ENCODE measurements around the gene SMYD2. TPM values are rescaled to one million over a fixed set of nuclear protein-coding genes. Genes with fewer than 3 reads are reported as not detected.

SMYD2 gene
- total RNA-seq, 4 donors from 2014 or later = 6.8 to 41.3 (median 19.2) TPM

DNA sequence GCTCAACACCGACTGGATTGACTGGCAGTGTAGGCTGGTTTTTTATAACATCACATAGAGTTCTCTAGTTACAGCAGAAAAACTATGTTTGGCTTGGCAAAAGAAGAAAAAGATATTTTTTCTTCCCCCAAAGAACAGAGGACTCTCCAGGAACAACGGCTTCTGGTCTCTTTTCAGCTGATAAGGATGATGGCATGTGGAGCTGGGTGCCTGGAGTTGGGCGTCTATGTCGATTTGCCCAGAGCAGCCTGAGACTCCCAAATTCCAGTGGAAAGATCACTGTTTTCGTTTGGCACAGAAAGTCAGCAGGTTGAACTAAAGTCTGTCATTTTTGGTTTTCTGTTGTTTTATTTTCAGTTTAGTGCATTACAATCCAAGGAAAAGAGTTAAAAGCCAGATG, 91.1 kb downstream of the SMYD2 start:
- Histone ChIP-seq H3K27me3 (no peaks in the 10 kb centered on the region), H3K9me3 (no peaks in the 10 kb centered on the region), H3K4me1 (no peaks in the 10 kb centered on the region), H3K36me3 (no peaks in the 10 kb centered on the region), H3K27ac (peak overlapping the region in 1 of 2 donors; percentile 17), H3K4me3 (no peak overlapping the region)
- TF ChIP-seq, protein P1, sequence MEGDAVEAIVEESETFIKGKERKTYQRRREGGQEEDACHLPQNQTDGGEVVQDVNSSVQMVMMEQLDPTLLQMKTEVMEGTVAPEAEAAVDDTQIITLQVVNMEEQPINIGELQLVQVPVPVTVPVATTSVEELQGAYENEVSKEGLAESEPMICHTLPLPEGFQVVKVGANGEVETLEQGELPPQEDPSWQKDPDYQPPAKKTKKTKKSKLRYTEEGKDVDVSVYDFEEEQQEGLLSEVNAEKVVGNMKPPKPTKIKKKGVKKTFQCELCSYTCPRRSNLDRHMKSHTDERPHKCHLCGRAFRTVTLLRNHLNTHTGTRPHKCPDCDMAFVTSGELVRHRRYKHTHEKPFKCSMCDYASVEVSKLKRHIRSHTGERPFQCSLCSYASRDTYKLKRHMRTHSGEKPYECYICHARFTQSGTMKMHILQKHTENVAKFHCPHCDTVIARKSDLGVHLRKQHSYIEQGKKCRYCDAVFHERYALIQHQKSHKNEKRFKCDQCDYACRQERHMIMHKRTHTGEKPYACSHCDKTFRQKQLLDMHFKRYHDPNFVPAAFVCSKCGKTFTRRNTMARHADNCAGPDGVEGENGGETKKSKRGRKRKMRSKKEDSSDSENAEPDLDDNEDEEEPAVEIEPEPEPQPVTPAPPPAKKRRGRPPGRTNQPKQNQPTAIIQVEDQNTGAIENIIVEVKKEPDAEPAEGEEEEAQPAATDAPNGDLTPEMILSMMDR (IDR thresholded peaks at IDR 0.05) = no peak
- no peak for TF ChIP-seq POLR2A (IDR thresholded peaks at IDR 0.05)
- intact Hi-C loops (cut with DNase I; ENCODE audit: low total_unique reads) = no loop called here
- no peak for DNase-seq

DNA sequence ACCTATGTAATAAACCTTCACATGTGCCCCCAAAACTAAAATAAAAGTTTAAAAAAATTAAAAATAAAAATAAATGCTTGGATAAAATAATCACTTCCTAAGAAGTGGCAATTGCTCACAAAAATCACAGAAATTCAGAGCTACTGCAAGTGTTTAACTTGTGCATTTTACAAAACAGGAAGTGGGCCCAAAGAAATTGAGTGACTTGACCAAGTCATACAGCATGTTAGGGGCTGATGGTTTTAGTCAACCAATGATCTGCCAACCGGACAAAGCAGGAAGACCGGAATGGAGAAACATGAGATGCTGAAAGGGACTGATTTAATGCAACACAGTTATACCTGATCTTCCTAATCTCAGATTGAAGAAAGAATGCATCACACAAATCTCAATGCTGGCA, 96.5 kb downstream of the SMYD2 start:
- Histone ChIP-seq H3K36me3 (no peaks in the 10 kb centered on the region), H3K27ac (no peak overlapping the region)
- intact Hi-C loops (cut with DNase I; ENCODE audit: low total_unique reads) = no loop called here

DNA sequence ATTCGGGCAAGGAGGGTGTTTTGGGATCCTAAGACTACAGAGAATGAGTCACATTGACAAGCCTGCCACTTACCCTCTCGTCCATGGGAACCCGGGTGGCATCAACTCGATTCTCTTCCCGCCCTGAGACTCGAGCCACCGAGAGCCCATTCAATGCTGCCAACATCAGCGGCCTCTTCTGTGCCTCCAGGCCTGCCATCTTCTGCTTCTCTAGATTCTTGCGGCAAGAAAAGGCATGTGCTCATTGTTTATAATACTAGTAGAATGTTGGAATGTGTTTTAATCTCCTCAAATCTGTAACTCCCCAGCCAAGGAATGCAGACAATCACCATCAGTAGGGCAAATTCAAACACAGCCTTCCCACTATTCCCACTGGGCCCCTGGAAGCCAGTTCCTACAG, 96.9 kb downstream of the SMYD2 start:
- H3K4me3 ChIP-seq = no peak overlapping the region
- H3K27me3 ChIP-seq = no peaks in the 10 kb centered on the region
- no peak overlapping the region for H3K27ac ChIP-seq
- no peaks in the 10 kb centered on the region for H3K4me1 ChIP-seq
- DNase-seq = no peak
- no peaks in the 10 kb centered on the region for H3K36me3 ChIP-seq
- TF ChIP-seq, protein P1 (IDR thresholded peaks at IDR 0.05) = no peak
- TF ChIP-seq POLR2A (IDR thresholded peaks at IDR 0.05) = no peak
- no peaks in the 10 kb centered on the region for H3K9me3 ChIP-seq
- intact Hi-C loops (cut with DNase I; ENCODE audit: low total_unique reads) = no loop called here

More for the DNA sequence above, 96.5 kb downstream of the SMYD2 start:
- DNase-seq = no peak
- Histone ChIP-seq H3K27me3 (no peaks in the 10 kb centered on the region), H3K9me3 (no peaks in the 10 kb centered on the region), H3K4me3 (no peak overlapping the region), H3K4me1 (no peaks in the 10 kb centered on the region)
- no peak for TF ChIP-seq POLR2A (IDR thresholded peaks at IDR 0.05)
- TF ChIP-seq, protein P1 (IDR thresholded peaks at IDR 0.05) = no peak

DNA sequence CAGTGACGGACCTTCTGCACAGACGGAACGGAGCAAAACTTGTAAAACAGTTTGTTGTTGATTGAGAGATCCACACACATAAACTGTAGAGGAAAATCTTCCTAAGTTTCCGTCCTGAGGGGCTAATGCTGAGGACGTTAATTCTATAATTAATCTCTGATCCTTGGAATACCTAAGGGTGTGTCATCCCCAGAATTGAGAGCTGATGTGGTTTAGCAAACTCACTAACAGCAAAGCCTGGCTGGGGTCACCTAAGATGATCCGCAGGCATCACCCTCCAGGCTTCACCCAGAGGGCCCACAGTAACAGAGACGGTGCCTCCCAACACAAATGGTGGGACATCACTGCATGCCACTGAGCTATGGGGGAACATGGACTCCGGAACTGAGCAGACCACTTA, 97.5 kb downstream of the SMYD2 start:
- Histone ChIP-seq H3K4me1 (no peaks in the 10 kb centered on the region), H3K36me3 (no peaks in the 10 kb centered on the region), H3K4me3 (no peak overlapping the region), H3K27ac (no peak overlapping the region), H3K9me3 (no peaks in the 10 kb centered on the region), H3K27me3 (no peaks in the 10 kb centered on the region)
- intact Hi-C loops (cut with DNase I; ENCODE audit: low total_unique reads) = no loop called here
- TF ChIP-seq, protein P1 (IDR thresholded peaks at IDR 0.05) = no peak
- TF ChIP-seq POLR2A (IDR thresholded peaks at IDR 0.05) = no peak
- DNase-seq = no peak

DNA sequence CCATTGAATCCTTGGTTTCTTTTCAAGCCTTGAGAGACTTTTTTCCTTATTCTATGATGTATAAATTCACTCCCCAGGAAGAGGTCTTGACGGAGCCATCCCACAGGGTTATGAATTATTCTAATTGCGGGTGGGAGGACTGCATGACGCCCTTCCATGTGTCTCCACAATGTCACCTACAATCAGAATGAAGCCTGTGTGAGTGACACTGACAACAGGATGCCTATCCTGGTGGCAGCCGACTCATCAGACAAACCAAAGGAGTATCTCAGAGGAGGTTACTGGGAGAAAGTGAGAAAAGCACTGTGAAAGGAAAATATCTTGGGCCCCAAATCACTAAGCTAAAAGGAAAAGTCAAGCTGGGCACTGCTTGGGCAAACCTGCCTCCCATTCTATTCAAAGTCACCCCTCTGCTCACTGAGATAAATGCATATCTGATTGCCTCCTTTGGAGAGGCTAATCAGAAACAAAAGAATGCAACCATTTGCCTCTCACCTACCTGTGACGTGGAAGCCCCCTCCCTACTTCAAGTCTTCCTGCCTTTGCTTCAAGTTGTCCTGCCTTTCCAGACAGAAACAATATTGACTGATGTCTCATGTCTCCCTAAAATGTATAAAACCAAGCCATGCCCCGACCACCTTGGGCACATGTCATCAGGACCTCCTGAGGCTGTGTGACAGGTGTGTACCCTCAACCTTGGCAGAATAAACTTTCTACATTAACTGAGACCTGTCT, 98.4 kb downstream of the SMYD2 start:
- Histone ChIP-seq H3K27me3 (no peaks in the 10 kb centered on the region), H3K4me3 (no peak overlapping the region), H3K36me3 (no peaks in the 10 kb centered on the region), H3K4me1 (no peaks in the 10 kb centered on the region), H3K27ac (no peak overlapping the region), H3K9me3 (no peaks in the 10 kb centered on the region)
- no peak for DNase-seq
- TF ChIP-seq, protein P1 (IDR thresholded peaks at IDR 0.05) = no peak
- TF ChIP-seq POLR2A (IDR thresholded peaks at IDR 0.05) = no peak
- intact Hi-C loops (cut with DNase I; ENCODE audit: low total_unique reads) = no loop called here
